ENCODE measurements around the gene PCDH15.
"Not testable (repeated sequence)": the region's sequence is repeated elsewhere in the genome, so short reads cannot be mapped to it uniquely, and the experiment has no call there.

PCDH15 gene

DNA sequence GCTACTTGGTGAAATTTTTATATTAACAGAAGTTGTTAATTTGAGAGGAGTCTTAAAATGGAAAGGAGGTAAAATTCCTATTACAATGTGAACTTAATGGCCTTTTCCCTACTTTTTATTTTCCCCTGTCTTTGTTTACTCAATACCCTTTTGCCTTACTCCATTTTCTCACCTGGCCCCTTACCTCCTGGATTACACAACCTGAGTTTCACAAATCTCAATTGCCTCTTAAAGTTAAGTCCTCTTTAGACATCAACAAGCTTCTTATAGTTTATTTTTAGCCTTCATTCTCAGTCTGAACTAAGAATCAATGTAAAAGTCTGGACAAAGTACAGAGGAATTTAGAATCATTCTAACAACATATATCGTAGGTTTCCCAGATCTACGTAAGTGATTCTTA is 247.0 kb downstream of the PCDH15 start:
- DNase-seq (ENCODE audit: low spot score): no peak

DNA sequence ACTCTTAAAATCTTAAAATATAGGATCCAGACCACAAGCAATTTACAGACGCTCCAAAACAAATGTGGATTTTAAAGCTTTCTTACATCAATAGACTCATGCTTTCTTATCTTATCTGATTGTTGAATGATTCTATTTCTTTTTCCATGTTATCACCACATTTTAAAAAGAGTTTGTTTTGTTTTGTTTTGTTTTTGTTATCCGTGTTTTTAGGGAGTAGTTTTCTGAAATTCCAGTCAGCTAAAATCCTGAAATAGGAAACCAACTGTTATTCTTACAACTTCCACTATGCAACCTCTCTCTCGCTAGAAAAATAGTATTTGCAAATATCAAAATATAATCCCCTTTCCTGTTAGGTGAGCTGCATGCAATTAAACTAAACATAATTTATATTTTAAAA is 251.0 kb downstream of the PCDH15 start:
- DNase-seq (ENCODE audit: low spot score): no peak

DNA sequence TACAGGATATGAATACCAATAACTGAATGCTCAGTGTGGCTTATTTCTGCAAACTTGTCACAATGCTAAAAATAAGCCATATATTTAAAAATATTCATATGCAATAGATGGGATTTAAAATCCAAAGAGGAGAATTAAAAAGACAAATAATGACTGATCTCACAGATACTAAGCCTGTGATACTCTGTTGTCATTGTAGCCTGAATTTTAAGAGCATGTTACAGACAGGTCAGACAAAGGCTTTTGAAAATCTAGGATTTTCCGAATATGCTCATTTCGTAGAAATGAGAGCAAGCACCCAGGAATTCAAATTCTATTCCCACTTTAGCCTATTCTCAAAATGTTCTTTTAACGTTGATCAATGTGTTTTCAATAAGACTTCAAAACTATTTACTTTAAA is 269.7 kb downstream of the PCDH15 start:
- no peak for DNase-seq (ENCODE audit: low spot score)

DNA sequence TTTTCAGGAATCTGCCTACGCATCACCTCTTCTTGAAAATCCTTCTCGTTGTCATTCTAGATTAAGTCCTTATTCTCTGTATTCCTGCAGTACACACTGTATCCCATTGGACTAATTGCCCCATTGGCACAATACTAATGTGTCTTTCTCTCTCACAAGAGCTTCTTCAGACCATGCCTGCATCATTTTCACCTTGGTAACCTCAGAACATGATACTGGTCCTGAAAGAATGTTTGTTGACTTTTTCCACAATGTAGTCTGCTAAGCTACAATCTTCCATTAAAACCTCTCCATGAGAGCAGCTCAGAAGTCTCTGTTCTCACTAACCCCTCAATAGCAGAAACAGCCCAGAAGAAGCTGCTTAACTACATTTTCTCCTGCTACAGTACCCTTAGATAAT is 270.7 kb downstream of the PCDH15 start:
- no peak for DNase-seq (ENCODE audit: low spot score)

DNA sequence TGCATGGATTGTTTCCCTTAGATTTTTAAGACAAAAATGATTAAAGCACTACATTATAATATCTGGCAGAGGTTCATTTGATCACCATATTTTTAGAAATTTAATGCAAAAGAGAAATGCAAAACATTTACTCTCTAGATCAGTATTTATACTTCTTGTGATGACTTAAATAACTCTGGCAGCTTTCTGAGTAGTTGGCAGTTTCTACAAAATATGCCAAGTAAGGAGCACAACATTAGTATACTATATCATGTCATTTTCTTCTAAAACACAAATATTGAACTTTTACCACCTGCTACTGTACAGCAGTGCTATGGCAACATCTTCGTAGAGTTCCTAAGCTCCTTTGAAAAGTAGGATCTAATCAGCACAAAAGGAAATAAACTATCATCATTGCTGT is 275.2 kb downstream of the PCDH15 start:
- no peak for DNase-seq (ENCODE audit: low spot score)

DNA sequence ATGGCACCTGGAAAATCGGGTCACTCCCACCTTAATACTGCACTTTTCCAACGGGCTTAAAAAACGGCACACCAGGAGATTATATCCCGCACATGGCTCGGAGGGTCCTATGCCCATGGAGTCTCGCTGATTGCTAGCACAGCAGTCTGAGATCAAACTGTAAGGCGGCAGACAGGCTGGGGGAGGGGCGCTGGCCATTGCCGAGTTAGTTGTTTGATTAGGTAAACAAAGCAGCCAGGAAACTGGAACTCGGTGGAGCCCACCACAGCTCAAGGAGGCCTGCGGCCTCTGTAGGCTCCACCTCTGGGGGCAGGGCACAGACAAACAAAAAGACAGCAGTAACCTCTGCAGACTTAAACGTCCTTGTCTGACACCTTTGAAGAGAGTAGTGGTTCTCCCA is 285.8 kb downstream of the PCDH15 start:
- DNase-seq (ENCODE audit: low spot score): not testable (repeated sequence)

DNA sequence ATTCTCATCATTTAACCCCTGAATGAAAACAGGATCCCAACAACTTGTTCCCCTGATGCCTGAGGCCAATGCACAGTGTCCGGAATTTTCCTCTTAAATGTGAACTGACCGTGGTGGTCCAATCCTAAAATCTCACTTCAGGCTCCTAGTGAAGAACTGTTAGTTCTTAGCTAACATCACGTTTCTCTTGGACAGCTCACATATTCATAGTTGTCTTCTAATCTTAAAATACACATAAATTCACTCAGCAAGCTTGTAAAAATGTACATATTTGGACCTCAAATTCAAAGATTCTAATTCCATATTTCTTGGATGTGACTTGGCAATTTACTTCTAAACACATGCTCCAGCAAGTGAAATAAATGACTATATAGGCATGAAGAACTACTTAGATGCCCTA is 297.2 kb downstream of the PCDH15 start:
- DNase-seq (ENCODE audit: low spot score): no peak

DNA sequence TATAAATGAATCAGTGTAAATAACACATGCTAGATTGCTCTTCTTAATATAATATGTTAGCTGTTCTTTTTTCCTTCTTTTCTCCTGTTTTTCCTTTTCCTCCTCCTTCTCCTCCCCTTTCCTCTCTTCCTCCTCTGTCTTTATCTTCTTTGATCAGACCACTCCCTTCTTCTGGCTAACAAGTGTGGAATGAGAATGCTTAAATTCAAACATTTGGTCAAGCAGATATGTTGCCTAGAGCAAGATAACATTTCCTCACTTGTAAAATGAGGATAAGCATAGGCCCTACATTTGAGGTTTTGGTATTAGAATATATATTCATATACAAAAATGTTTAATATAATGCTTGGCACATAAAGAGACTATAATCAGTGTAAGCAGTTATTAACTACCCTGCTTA is 299.1 kb downstream of the PCDH15 start:
- no peak for DNase-seq (ENCODE audit: low spot score)

DNA sequence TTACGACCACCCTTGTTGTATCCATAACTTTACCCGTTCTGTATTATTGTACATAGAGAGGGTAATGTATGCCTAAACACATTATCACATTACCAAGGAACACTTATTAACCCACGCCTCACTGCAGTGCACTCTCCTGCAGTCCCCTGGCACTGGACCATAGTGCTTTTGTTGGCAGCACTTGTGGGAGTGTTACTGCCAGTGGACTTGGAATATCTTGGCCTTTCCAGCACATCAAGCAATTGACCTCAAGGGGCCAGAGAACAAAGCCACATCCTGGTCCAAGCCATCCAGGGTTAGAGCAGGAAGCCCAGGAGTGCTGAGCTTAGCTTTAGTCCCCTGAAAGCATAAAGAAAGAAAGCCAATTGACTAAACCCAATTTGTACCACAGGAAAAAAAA is 304.2 kb downstream of the PCDH15 start:
- no peak for DNase-seq (ENCODE audit: low spot score)

DNA sequence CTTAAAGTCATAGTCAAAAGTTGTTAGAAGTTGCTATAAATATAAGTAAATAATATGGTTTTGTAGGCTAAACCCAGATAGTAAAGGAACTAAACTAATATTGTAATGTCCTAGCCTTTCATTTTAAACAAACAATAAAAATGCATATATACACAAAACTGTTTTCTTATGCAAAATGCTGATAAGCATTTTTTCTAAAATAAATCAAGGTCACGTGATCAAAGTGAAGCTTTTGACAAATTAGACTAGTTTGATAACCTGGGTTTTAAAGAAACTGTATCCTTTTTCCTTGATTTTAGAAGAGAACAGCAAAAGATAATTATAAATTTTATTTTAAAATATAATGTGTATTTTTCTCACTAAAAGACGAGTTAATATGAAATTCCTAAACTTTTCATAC is 313.3 kb downstream of the PCDH15 start:
- no peak for DNase-seq (ENCODE audit: low spot score)

DNA sequence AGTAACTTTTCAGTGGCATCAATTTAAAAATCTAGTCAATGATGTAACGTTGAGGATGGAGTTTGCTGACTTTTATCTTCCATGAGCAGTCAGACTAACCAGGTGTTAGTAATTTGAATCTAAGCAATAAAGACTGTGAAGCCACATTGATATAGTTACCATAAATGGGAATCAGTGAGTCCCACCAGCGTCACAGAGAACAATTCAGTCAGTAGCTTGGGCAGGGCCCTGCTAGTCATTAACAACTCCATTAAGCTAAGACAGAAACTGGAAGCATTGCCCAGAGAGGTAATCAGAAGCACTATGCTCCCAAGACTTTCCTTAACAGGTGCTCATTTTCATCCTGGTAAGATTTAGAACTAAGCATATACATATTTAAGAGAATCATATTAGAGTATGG is 315.1 kb downstream of the PCDH15 start:
- DNase-seq (ENCODE audit: low spot score): no peak

DNA sequence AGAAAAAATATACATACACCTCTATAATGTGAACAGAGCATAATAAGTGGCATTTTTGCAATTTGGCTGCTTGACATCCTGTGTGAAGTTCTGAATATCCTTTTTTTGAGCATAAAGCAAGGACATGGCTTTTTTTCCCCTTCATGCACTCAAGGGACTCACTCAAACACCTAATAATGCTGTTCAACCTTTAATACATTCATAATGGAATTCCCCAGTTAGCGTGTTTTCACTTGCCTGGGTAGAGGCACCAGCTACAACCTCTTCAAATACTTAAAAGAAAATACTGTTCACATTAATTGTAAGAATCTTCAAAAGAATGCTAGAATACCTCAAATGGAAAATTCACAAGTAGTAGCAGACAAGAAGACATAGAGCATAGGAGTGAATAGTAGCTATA is 316.8 kb downstream of the PCDH15 start:
- DNase-seq (ENCODE audit: low spot score): no peak

DNA sequence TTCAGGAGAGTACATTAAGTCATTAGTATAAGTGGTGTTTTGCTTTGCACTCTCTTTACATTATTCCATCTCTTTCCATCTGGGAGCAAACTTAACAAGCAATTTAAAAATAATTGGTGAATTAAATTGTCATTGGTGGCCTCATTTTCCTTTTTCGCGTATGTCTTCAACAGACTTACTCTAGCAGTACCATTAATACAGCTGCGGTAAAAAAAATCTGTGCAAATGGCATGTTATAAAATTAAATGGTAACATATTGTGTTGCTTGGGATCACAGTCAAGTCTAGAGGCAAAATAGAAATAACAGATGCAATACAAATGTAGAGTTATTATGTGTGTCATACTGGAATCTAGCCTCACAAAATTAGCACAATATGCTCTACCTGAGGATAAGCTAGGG is 322.4 kb downstream of the PCDH15 start:
- no peak for DNase-seq (ENCODE audit: low spot score)

DNA sequence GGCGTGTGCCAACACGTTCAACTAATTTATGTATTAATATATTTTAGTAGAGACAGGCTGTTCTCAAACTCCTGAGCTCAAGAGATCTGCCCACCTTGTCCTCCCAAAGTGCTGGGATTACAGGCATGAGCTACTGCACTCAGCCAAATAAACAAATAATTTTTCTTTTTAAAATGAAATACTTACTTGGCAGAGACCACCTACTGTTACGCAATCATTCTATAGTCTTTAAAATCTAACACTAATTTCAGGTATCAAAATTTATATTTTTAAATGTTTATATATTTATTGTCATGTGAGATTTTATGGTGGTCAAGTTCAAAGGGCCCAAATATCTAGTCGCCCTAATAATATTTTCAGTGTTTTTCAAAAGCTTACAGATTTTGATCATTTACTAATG is 323.3 kb downstream of the PCDH15 start:
- DNase-seq (ENCODE audit: low spot score): no peak

DNA sequence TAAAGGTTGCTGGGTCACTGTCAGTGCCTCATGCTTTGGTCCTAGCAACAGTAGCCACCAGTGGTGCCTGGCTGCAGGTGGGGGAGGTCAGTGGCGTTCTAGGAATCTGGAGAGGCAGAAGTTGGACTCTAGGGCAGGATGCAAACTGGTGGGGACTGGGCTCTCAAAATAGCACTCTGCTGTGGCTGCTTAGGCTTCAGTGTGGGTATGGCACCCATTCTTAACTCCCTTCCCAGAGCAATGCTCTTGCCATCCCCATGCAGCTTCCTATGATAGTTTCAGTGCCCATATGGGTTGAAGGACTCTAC is 330.8 kb downstream of the PCDH15 start:
- DNase-seq (ENCODE audit: low spot score): no peak

DNA sequence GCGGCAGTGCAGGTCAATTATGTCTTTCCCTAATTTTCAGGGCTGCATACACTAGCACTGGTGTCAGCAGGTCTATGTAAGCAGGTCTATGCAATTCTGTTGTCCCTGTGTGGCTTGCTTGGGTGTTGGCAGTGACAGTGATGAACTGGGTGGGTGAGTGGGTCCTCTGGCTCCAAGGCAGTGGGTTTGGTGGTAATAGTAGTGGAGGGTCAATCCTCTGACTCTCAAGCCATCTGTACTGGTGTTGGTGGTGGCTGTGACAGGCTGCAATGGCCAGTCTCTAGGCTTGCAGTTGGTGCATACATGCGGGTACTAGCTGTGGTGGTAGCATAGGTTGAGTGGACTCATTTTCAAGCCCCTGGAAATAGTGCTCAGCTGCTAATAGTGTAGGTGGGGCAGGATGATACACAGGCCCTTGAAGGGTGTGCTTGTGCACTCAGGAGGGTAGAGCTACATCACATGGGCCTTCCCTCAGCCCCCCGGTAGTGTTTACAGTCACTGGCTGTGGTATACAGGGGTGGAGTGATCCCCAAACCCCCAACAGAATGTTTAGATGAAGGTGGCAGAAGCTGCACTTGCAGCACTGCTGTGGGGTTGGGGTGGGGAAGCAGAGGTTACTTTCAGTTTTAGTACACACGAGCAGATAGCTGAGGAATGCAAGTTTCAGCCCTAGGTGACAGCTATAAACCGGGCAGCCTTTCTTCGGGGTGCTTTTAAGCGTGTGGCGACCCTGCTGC is 331.3 kb downstream of the PCDH15 start:
- no peak for DNase-seq (ENCODE audit: low spot score)

DNA sequence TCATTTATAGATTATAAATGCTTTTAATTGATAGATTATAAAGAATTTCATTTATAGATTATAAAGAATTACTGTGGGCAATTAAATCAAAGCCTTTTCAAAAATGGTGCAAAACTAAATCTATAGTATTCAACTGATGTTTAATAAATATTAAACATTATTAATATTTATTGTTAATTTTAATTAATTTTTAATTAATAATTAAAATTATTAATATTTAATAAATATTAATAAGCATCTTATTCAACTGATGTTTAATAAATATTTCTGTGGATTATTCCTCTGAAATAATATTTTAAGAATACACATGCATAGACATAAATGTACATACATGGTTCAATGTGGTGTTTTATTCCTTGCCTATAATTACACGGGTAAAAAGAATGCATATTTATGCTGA is 346.8 kb downstream of the PCDH15 start:
- no peak for DNase-seq (ENCODE audit: low spot score)

DNA sequence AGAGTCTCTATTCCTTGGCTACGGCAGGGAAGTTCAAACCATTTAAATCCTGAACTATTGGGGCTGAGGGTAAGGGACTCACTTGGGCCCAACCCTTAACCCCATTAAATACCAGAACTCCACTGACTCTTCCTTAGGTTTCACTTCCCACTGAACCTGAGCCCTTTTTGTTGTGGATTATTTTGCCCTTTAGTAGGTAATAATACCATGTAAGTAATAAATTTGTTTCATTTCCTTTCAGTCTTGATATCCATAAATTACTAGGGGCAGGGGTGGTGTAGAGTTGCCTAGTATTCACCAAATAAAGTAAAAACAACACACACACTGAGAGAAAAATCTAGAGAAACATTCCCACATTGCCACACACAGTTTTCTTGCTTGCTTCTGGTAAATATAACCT is 352.0 kb downstream of the PCDH15 start:
- DNase-seq (ENCODE audit: low spot score): no peak

DNA sequence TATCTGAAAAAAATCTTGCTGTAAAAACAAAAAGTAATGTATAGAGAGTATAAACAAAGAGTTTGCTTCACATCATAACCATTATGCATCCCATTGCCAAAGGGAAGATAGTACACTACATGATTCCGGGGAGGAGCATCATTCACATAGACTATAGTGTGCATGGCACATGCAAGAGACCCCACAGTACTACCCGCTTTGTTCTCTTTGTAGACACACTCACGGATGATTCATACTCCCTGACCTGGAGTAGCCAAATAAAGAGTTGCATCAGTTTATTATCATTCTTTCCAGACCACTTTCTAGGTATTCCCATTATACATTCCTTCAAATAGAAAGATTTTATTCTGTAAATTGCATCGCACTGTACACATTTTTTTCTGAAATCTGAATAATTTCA is 356.9 kb downstream of the PCDH15 start:
- no peak for DNase-seq (ENCODE audit: low spot score)

DNA sequence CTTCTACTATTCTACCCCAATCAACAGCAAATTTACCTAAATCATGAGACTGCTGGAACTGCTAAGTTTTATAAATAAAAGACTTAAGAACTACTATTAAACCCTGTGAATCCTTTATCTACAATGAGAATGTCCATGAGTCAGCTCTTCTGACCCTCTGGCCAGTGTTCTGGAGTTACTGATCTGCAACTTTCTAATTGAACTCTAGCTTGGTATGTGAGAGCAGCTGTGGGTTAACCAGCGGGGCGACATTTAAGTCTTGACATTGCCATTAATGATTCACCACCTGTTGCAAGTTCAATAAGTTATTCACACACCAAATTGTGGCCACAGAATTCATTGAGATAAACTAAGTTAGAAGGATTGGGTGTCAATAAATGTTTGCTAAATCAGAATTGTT is 359.8 kb downstream of the PCDH15 start:
- no peak for DNase-seq (ENCODE audit: low spot score)

DNA sequence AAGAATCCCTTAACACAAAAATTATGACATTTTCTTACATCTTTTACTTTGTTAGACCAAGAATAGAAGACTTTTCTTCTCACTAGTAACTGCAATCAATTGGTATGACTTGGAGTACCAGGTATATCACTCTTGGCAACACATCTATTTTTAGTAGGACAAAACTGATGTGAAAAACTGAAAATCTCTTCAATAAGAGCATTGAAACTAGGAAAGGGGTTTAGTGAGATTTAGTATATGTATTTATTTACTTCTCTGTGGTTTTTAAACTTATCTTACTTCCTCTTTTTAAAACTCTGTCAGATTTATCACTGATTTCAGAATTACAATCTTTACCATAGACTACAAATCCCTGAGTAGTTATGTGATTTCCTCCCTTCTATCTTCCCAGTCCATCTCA is 366.2 kb downstream of the PCDH15 start:
- DNase-seq (ENCODE audit: low spot score): no peak

DNA sequence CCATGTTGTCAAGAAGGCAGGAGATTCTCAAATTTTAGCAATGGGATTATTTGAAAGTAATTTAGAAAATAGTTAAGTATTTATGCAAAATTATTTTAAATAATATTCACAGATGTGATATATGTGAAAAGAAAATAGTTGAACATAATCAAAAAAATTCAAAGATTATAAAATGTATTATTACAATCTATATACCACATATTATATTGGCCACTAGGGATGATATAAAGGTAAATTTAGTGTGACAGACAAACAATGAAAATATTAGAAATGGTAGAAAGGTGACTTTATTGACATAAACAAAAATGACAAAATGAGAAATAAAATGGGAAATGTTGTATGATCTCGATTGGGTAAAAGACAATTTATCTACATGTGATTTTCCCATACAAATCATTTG is 385.5 kb downstream of the PCDH15 start:
- DNase-seq (ENCODE audit: low spot score): no peak

DNA sequence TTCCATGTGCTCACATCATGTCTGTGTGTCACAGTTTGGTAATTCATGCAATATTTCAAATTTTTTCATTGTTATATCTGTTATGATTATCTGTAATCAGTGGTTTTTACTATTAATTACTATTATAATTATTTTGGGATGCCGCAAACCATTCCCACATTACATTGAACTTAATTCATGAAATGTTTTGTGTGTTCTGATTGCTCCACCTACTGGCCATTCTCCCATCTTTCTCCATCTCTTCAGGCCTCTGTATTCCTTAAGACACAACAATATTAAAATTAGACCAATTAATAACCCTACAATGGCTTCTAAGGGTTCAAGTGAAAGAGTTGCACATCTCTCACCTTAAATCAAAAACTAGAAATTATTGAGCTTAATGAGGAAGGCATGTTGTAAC is 398.5 kb downstream of the PCDH15 start:
- no peak for DNase-seq (ENCODE audit: low spot score)

DNA sequence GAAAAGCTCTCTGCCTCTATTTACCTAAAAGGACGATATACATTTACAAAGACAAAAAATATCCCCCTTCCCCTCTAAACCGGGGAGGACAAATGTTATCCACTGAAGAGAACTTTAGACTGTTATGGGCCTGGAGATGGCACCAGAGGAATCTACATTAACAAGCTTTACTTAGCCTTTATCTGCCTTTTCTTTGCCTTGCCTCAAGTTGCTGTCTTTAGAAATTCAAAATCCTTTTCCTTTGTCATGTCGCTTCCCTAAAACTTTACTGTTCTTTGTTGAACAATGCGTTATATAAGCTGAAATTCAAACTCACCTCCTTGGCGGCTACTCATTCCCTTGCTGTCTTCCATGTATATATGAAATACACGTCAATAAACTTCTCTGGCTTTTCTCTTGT is 405.0 kb downstream of the PCDH15 start:
- no peak for DNase-seq (ENCODE audit: low spot score)

DNA sequence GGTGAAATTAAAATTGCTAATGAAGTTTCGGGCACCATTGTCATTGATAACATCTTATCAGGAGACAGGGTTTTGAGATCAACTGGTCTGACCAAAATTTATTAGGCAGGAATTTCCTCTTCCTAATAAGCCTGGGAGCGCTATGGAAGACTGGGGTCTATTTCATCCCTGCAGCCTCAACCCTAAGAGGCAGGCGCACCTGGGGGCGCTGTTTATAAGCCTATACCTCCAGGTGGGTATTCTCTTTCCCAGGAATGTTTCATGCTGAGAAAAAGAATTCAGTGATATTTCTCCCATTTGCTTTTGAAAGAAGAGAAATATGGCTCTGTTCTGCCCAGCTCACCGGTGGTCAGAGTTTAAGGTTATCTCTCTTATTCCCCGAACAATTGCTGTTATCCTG is 406.4 kb downstream of the PCDH15 start:
- not testable (repeated sequence) for DNase-seq (ENCODE audit: low spot score)

All from hematopoietic multipotent progenitor cell treated with erythropoietin and hydrocortisone succinate and interleukin-3 and kit ligand, for 15 days (in vitro differentiated cells).